Measurements from ENCODE around the gene PVR.

- no peak for TF ChIP-seq CTCF (IDR thresholded peaks at IDR 0.05; ENCODE audit: borderline replicate concordance, extremely low read depth, low read length, poor library complexity, severe bottlenecking)
- TF ChIP-seq EZH2 (IDR thresholded peaks at IDR 0.05; ENCODE audit: borderline replicate concordance, low read depth, low read length, severe bottlenecking) = no peak
Measured at GRCh38 chr19:44677019-44677811, 33.5 kb downstream of the PVR start.

Data from DND-41 (cell line).